Measurements from ENCODE around the gene OR8D2.

Gene OR8D2

DNA sequence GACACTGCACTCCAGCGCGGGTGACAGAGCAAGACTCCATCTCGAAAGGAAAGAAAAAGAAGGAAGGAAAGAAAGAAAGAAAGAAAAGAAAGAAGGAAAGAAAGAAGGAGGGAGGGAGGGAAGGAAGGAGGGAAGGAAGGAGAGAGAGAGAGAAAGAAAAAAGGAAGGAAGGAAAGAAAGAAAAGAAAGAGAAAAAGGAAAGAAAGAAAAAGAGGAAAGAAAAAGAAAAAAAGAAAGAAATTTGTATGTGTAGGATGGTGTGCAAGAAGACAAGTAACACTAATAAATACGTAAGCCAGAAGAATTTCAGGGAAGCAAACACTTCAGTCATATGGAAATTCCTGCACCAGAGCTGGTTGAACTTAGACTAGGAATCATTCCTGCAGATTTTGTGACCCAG is 6.9 kb downstream of the OR8D2 start:
- no peak for DNase-seq (ENCODE audit: low spot score)
- TF ChIP-seq, protein P1, sequence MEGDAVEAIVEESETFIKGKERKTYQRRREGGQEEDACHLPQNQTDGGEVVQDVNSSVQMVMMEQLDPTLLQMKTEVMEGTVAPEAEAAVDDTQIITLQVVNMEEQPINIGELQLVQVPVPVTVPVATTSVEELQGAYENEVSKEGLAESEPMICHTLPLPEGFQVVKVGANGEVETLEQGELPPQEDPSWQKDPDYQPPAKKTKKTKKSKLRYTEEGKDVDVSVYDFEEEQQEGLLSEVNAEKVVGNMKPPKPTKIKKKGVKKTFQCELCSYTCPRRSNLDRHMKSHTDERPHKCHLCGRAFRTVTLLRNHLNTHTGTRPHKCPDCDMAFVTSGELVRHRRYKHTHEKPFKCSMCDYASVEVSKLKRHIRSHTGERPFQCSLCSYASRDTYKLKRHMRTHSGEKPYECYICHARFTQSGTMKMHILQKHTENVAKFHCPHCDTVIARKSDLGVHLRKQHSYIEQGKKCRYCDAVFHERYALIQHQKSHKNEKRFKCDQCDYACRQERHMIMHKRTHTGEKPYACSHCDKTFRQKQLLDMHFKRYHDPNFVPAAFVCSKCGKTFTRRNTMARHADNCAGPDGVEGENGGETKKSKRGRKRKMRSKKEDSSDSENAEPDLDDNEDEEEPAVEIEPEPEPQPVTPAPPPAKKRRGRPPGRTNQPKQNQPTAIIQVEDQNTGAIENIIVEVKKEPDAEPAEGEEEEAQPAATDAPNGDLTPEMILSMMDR (IDR thresholded peaks at IDR 0.05; ENCODE audit: borderline replicate concordance, control extremely low read depth, extremely low read depth, insufficient read depth, missing control alignments) = no peak
- in situ Hi-C loops (cut with MboI; ENCODE audit: low sequenced_read_pairs, unreplicated experiment) = no loop called here

DNA sequence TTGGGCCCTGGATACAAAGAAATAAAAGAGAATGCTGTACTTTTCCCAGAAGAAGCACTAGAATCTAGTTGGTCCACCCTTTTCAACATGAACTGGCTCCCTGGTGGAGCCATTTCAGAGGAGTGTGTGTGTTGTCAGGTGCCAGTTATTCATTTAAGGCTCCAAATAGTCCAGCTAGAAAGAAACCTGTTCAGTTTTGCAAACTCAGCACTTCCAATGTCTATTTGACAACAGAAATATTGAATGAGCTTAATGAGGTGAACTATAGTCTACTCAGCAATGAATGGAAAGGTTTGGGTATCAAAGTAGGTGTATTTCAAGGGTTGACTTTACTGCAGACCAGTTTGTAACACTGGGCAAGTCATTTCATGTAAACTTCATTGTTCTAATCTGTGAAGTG is 8.3 kb downstream of the OR8D2 start:
- TF ChIP-seq, protein P1 (IDR thresholded peaks at IDR 0.05; ENCODE audit: borderline replicate concordance, control extremely low read depth, extremely low read depth, insufficient read depth, missing control alignments) = no peak
- in situ Hi-C loops (cut with MboI; ENCODE audit: low sequenced_read_pairs, unreplicated experiment) = no loop called here
- DNase-seq (ENCODE audit: low spot score) = no peak

GRCh38 chr11:124311269-124311668 is 8.7 kb downstream of the OR8D2 start:
- TF ChIP-seq, protein P1 (IDR thresholded peaks at IDR 0.05; ENCODE audit: borderline replicate concordance, control extremely low read depth, extremely low read depth, insufficient read depth, missing control alignments) = no peak
- no peak for DNase-seq (ENCODE audit: low spot score)
- in situ Hi-C loops (cut with MboI; ENCODE audit: low sequenced_read_pairs, unreplicated experiment) = no loop called here

DNA sequence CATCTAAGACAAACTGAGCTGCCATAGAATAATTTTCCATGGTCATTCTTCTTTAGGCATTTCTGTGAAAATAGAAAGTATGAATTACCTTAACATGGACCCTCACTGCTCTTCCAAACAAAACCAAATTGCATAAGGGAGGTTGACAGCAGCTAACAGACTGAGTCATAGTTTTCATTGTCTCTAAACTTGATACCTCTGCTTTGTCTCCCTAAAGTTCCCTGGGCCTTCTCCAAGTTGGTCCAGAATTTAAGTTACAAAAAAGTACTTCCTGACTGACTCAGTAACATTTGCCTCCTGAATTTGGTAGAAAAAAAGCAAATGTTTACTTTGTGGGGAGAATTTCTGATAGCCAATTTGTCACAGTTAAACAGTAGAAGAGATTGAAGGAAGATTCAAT is 9.3 kb downstream of the OR8D2 start:
- in situ Hi-C loops (cut with MboI; ENCODE audit: low sequenced_read_pairs, unreplicated experiment) = no loop called here
- DNase-seq (ENCODE audit: low spot score) = no peak
- TF ChIP-seq, protein P1 (IDR thresholded peaks at IDR 0.05; ENCODE audit: borderline replicate concordance, control extremely low read depth, extremely low read depth, insufficient read depth, missing control alignments) = no peak

DNA sequence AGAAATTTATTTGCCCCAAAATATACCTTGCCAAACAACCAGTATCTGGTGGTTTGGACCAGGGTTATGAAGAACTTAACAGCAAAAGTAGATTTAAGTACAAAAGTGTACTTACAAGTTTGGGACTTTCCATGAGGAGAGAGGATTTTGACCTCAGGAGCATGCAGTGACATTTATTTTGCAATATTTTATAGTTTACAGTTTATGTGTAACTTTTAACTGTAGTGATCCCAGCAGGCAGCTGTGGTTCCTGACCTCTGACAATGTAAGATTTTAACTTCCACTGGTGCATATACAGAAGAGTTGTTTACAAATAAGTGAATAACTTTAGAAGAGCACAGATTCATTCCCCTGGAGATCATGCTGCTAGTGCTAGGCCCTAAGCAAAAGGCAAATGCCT is 12.9 kb downstream of the OR8D2 start:
- TF ChIP-seq, protein P1 (IDR thresholded peaks at IDR 0.05; ENCODE audit: borderline replicate concordance, control extremely low read depth, extremely low read depth, insufficient read depth, missing control alignments) = no peak
- in situ Hi-C loops (cut with MboI; ENCODE audit: low sequenced_read_pairs, unreplicated experiment) = no loop called here

DNA sequence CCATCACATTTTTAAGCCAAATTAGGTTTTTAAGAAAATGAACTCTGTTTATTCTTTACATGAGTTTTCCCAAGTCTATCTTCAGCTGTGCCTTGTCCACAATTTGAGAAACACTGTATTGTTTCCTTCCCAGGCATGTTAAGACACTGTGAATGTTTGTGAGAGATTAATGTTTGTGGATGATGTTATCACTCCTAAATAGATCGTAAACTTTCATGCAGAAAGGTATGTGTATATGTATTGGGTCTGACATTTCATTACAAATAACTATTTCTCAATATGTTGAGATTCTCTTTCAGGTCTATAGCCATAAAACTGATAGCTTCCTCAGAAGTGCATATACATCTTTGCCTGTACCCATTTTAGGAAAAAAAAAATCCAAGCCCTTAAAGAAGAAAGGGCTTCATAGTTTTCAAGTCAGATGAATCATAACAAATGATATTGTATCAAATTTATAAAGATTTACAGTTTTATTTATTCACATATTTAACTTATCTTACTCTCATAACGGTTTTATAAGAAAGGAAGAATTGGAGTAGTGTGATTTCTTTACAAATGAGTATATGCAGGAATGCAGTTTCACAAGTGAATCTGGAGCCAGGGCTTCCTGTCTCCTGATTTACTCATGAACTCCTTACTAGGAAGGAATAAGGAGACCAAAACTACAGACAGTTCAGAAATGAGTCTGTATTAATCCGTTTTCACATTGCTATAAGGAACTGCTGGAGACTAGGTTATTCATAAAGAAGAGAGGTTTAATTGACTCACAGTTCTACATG is 17.5 kb downstream of the OR8D2 start:
- no peak for DNase-seq (ENCODE audit: low spot score)
- in situ Hi-C loops (cut with MboI; ENCODE audit: low sequenced_read_pairs, unreplicated experiment) = no loop called here
- TF ChIP-seq, protein P1 (IDR thresholded peaks at IDR 0.05; ENCODE audit: borderline replicate concordance, control extremely low read depth, extremely low read depth, insufficient read depth, missing control alignments) = no peak

More for the DNA sequence above, 12.9 kb downstream of the OR8D2 start:
- no peak for DNase-seq (ENCODE audit: low spot score)
